Forelimb muscle (tissue), 1 donor: ENCODE results near the gene MYOF. TPM values are rescaled to one million over a fixed set of nuclear protein-coding genes. Genes with fewer than 3 reads are reported as not detected.
"Not testable (repeated sequence)": the region's sequence is repeated elsewhere in the genome, so short reads cannot be mapped to it uniquely, and the experiment has no call there.

ENCODE experiments used
- DNase-seq: peaks from one replicate; pipeline ENCODE4 v3.0.0-alpha.2; 2013; ENCODE audit warnings: low read depth
- polyA plus RNA-seq: library from polyadenylated mRNA; unstranded; fragments of 120-200 nt; gene quantifications from one replicate; pipeline ENCODE4 v1.2.1, GENCODE V29; 2013; ENCODE audit not compliant: insufficient read length

Gene MYOF
- polyA plus RNA-seq, 1 donor = 52.4 TPM

- DNase-seq = no peak
Observed at GRCh38 chr10:93422118-93422517, 60.0 kb downstream of the MYOF start.

- no peak for DNase-seq
Observed at GRCh38 chr10:93420944-93421825, 60.9 kb downstream of the MYOF start.

- peak; percentile 83 for DNase-seq
Observed at GRCh38 chr10:93420091-93420490, 62.0 kb downstream of the MYOF start.

GRCh38 chr10:93419016-93419415 lies 63.1 kb downstream of the MYOF start:
- DNase-seq = not testable (repeated sequence)

- DNase-seq = no peak
Observed at GRCh38 chr10:93417921-93418320, 64.2 kb downstream of the MYOF start.

- no peak for DNase-seq
Observed at GRCh38 chr10:93417266-93417665, 64.9 kb downstream of the MYOF start.

GRCh38 chr10:93416824-93417223 lies 65.3 kb downstream of the MYOF start:
- no peak for DNase-seq

GRCh38 chr10:93415693-93416092 lies 66.4 kb downstream of the MYOF start:
- DNase-seq = no peak

GRCh38 chr10:93413252-93413689 lies 68.9 kb downstream of the MYOF start:
- DNase-seq = no peak

GRCh38 chr10:93412801-93413200 lies 69.3 kb downstream of the MYOF start:
- DNase-seq = no peak

GRCh38 chr10:93410697-93411348 lies 71.3 kb downstream of the MYOF start:
- no peak for DNase-seq

GRCh38 chr10:93408783-93409182 lies 73.4 kb downstream of the MYOF start:
- DNase-seq = no peak

GRCh38 chr10:93406364-93407145 lies 75.6 kb downstream of the MYOF start:
- DNase-seq = no peak

- DNase-seq = no peak
Observed at GRCh38 chr10:93404048-93404354, 78.1 kb downstream of the MYOF start.

GRCh38 chr10:93403152-93404047 lies 78.7 kb downstream of the MYOF start:
- no peak for DNase-seq

GRCh38 chr10:93402192-93402591 lies 79.9 kb downstream of the MYOF start:
- no peak for DNase-seq

GRCh38 chr10:93398528-93398927 lies 83.6 kb downstream of the MYOF start:
- DNase-seq = no peak

- DNase-seq = no peak
Observed at GRCh38 chr10:93397020-93397419, 85.1 kb downstream of the MYOF start.

GRCh38 chr10:93393211-93393610 lies 88.9 kb downstream of the MYOF start:
- DNase-seq = no peak

GRCh38 chr10:93392121-93392520 lies 90.0 kb downstream of the MYOF start:
- no peak for DNase-seq

- no peak for DNase-seq
Observed at GRCh38 chr10:93390306-93391090, 91.6 kb downstream of the MYOF start.
